Testis (tissue), 3 donors: ENCODE measurements around the gene TP53I11. TPM values are rescaled to one million over a fixed set of nuclear protein-coding genes. Genes with fewer than 3 reads are reported as not detected.

Source experiments
- DNase-seq: peaks from one replicate; pipeline ENCODE4 v3.0.0-alpha.2; 2019
- H3K27ac ChIP-seq, 2 donors: fragments of 200-600 bp; sonication (generic); one replicate each; pipeline ENCODE4 v1.5.1; 2019
- H3K27me3 ChIP-seq: fragments of 200-600 bp; sonication (generic); one replicate; pipeline ENCODE4 v1.5.1; 2019
- H3K36me3 ChIP-seq: fragments of 200-600 bp; sonication (generic); one replicate; pipeline ENCODE4 v1.5.1; 2017; ENCODE audit warnings: low read depth; ENCODE audit errors: missing control alignments
- H3K4me1 ChIP-seq: fragments of 200-600 bp; sonication (generic); one replicate; pipeline ENCODE4 v1.5.1; 2019
- H3K4me3 ChIP-seq, 2 donors: fragments of 200-600 bp; sonication (generic); one replicate each; pipeline ENCODE4 v1.5.1; 2017 to 2019
- H3K9me3 ChIP-seq: fragments of 200-600 bp; sonication (generic); one replicate; pipeline ENCODE4 v1.5.1; 2017
- CTCF ChIP-seq, 3 experiments: fragments of 450-650 bp in 2 of 3; fragments of 200-600 bp in 1 of 3; sonication (generic) in 1 of 3; IDR thresholded peaks; one replicate each; pipeline ENCODE4 v1.5.1; 2016 to 2019; ENCODE audit warnings: antibody characterized with exemption in 3 of 3, mild to moderate bottlenecking in 2 of 3, moderate library complexity in 1 of 3
- POLR2A ChIP-seq: fragments of 450-650 bp; IDR thresholded peaks from one replicate; pipeline ENCODE4 v1.6.1; 2017; ENCODE audit warnings: antibody characterized with exemption, mild to moderate bottlenecking, moderate library complexity
- whole genome bisulfite sequencing, 2 donors: methylation state at CpG; one replicate each; pipeline ENCODE4 v1.1.5; 2018; 5-methylcytosine and 5-hydroxymethylcytosine counted together
- intact Hi-C: fragments of 100-400 bp; cut with DNase I; formaldehyde crosslinking; loops from one replicate; pipeline ENCODE4 v1.15.1; 2023; ENCODE audit warnings: low total_unique reads
- polyA plus RNA-seq: library from polyadenylated mRNA; stranded (reverse); fragments of 350-450 nt; fragmentation: Illumina TruSeq; extraction: RNeasy Lipid Tissue Mini Kit (QIAGEN cat#74804); gene quantifications from one replicate; pipeline ENCODE4 v1.2.3, GENCODE V29; 2014; ENCODE audit warnings: low read depth, low replicate concordance; ENCODE audit not compliant: insufficient read depth
- total RNA-seq, 2 donors: library from RNA; depleted of rRNA; stranded (reverse); fragments of >200 nt; gene quantifications; one replicate each; pipeline ENCODE4 v1.2.3, GENCODE V29; 2016

The TP53I11 gene
- total and polyA plus RNA-seq, 3 donors from 2014 or later: 19.9 to 29.7 (median 28.7) TPM

GRCh38 chr11:44893846-44894617 is 56.7 kb downstream of the TP53I11 start:
- Histone ChIP-seq H3K4me1 (peaks cover 10% of the 10 kb centered on the region), H3K9me3 (no peaks in the 10 kb centered on the region), H3K36me3 (no peaks in the 10 kb centered on the region), H3K4me3 (no peak overlapping the region), H3K27ac (peak overlapping the region in 1 of 2 donors; percentile 12), H3K27me3 (no peaks in the 10 kb centered on the region)
- peak; percentile 80 for DNase-seq
- TF ChIP-seq CTCF (IDR thresholded peaks at IDR 0.05) (peak; percentile 80 to 89 (median 83)), POLR2A (no peak)
- WGBS, 2 donors: 36 to 45% methylated on average over 20 to 21 of the region's 21 CpGs
- intact Hi-C loops: loop anchor here (5.0 kb wide), 1 partner anchor 167 kb away; the partner anchor contains the start of gene TSPAN18

GRCh38 chr11:44893308-44893822 is 57.3 kb downstream of the TP53I11 start:
- H3K27me3 ChIP-seq: no peaks in the 10 kb centered on the region
- TF ChIP-seq CTCF (IDR thresholded peaks at IDR 0.05) (no peak), POLR2A (no peak)
- DNase-seq: peak; percentile 69
- intact Hi-C loops: loop anchor here (5.0 kb wide), 1 partner anchor 166 kb away; the partner anchor contains the start of gene TSPAN18
- 49 to 50% methylated on average over 10 of the region's 10 CpGs for WGBS, 2 donors
- no peak overlapping the region for H3K4me3 ChIP-seq
- H3K27ac ChIP-seq: peak overlapping the region in 1 of 2 donors; percentile 12
- H3K4me1 ChIP-seq: peaks cover 10% of the 10 kb centered on the region
- no peaks in the 10 kb centered on the region for H3K36me3 ChIP-seq
- no peaks in the 10 kb centered on the region for H3K9me3 ChIP-seq

GRCh38 chr11:44892843-44893242 is 57.8 kb downstream of the TP53I11 start:
- no peak overlapping the region for H3K27ac ChIP-seq
- H3K36me3 ChIP-seq: no peaks in the 10 kb centered on the region
- no peaks in the 10 kb centered on the region for H3K27me3 ChIP-seq
- no peaks in the 10 kb centered on the region for H3K9me3 ChIP-seq
- DNase-seq: no peak
- intact Hi-C loops: loop anchor here (5.0 kb wide), 1 partner anchor 166 kb away; the partner anchor contains the start of gene TSPAN18
- TF ChIP-seq POLR2A: no peak
- TF ChIP-seq CTCF (IDR thresholded peaks at IDR 0.05): no peak
- WGBS, 2 donors: 91 to 97% methylated on average over 5 to 7 of the region's 7 CpGs
- H3K4me1 ChIP-seq: peaks cover 10% of the 10 kb centered on the region
- no peak overlapping the region for H3K4me3 ChIP-seq

- TF ChIP-seq POLR2A (no peak), CTCF (IDR thresholded peaks at IDR 0.05) (no peak)
- Histone ChIP-seq H3K27ac (no peak overlapping the region), H3K27me3 (no peaks in the 10 kb centered on the region), H3K36me3 (no peaks in the 10 kb centered on the region), H3K9me3 (no peaks in the 10 kb centered on the region), H3K4me1 (peaks cover 10% of the 10 kb centered on the region), H3K4me3 (no peak overlapping the region)
- WGBS, 2 donors: 100% methylated on average over 1 of the region's 1 CpG; no CpG with 5 or more reads in 1 of the 2 donors
- no peak for DNase-seq
- intact Hi-C loops: no loop called here
These were observed 61.4 kb downstream of the TP53I11 start for GRCh38 chr11:44889266-44889665.
